GM06990 (cell line): ENCODE results near the gene NEK6.

Experiments used
- DNase-seq: peaks from one replicate; pipeline ENCODE4 v3.0.0-alpha.2; 2011; ENCODE audit not compliant: insufficient read length; ENCODE audit errors: extremely low read depth
- H3K27me3 ChIP-seq: replicated peaks from 2 replicates; pipeline ENCODE4 v1.6.0; 2011; ENCODE audit warnings: low read length; ENCODE audit not compliant: control insufficient read depth, insufficient read depth
- H3K36me3 ChIP-seq: 2 replicates; pipeline ENCODE4 v1.5.1; 2011; ENCODE audit warnings: low read length; ENCODE audit not compliant: control insufficient read depth, insufficient read depth
- H3K4me3 ChIP-seq: replicated peaks from 2 replicates; pipeline ENCODE4 v1.5.1; 2011; ENCODE audit warnings: low read depth, mild to moderate bottlenecking, control low read depth, low read length
- CTCF ChIP-seq: IDR thresholded peaks from 2 replicates; pipeline ENCODE4 v1.5.1; 2011; ENCODE audit warnings: low read length, control low read depth, mild to moderate bottlenecking, inconsistent platforms; ENCODE audit not compliant: insufficient read depth, poor library complexity, severe bottlenecking

The NEK6 gene

GRCh38 chr9:124220946-124221451, 36.8 kb upstream of the NEK6 start:
- no peaks in the 10 kb centered on the region for H3K27me3 ChIP-seq
- no peak for TF ChIP-seq CTCF
- no peaks in the 10 kb centered on the region for H3K36me3 ChIP-seq
- no peak for DNase-seq
- H3K4me3 ChIP-seq, result no peak overlapping the region

- Histone ChIP-seq H3K4me3 (no peak overlapping the region), H3K36me3 (no peaks in the 10 kb centered on the region), H3K27me3 (no peaks in the 10 kb centered on the region)
- no peak for TF ChIP-seq CTCF
- no peak for DNase-seq
Observed at GRCh38 chr9:124221676-124222075, 36.1 kb upstream of the NEK6 start.

GRCh38 chr9:124222109-124222508, 35.6 kb upstream of the NEK6 start:
- TF ChIP-seq CTCF, result no peak
- Histone ChIP-seq H3K4me3 (no peak overlapping the region), H3K27me3 (no peaks in the 10 kb centered on the region), H3K36me3 (no peaks in the 10 kb centered on the region)
- DNase-seq, result no peak

GRCh38 chr9:124222918-124223720, 34.6 kb upstream of the NEK6 start:
- Histone ChIP-seq H3K27me3 (no peaks in the 10 kb centered on the region), H3K4me3 (no peak overlapping the region), H3K36me3 (no peaks in the 10 kb centered on the region)
- TF ChIP-seq CTCF, result no peak
- no peak for DNase-seq

- DNase-seq, result no peak
- no peaks in the 10 kb centered on the region for H3K36me3 ChIP-seq
- TF ChIP-seq CTCF, result no peak
- H3K27me3 ChIP-seq, result no peaks in the 10 kb centered on the region
- H3K4me3 ChIP-seq, result no peak overlapping the region
Observed at GRCh38 chr9:124225945-124226344, 31.8 kb upstream of the NEK6 start.
